GM23338 (cell line): ENCODE measurements around the gene GRM8. TPM values are rescaled to one million over a fixed set of nuclear protein-coding genes. Genes with fewer than 3 reads are reported as not detected.

Experiments used
- ATAC-seq: fragments of 200-7000 bp; cut with Tn5 transposase; 3 replicates; pipeline ENCODE4 v1.9.1; 2020
- DNase-seq: peaks from one replicate; pipeline ENCODE4 v3.0.0-alpha.2; 2015; ENCODE audit warnings: low spot score
- H2AFZ ChIP-seq: fragments of 200-600 bp; sonication (generic); 2 replicates; pipeline ENCODE4 v1.8.0; 2016; ENCODE audit warnings: antibody characterized with exemption, mild to moderate bottlenecking, moderate library complexity
- H3F3A ChIP-seq: fragments of 200-600 bp; sonication (generic); replicated peaks from 2 replicates; pipeline ENCODE4 v1.8.0; 2017; ENCODE audit warnings: antibody characterized with exemption, mixed run types, low read depth
- H3K27ac ChIP-seq: fragments of 200-600 bp; sonication (generic); 2 replicates; pipeline ENCODE4 v1.6.1; 2016; ENCODE audit warnings: low read depth
- H3K27me3 ChIP-seq: fragments of 200-600 bp; sonication (generic); 2 replicates; pipeline ENCODE4 v1.8.0; 2016; ENCODE audit warnings: mild to moderate bottlenecking, mixed run types, moderate library complexity; ENCODE audit not compliant: insufficient read depth
- H3K36me3 ChIP-seq: fragments of 200-600 bp; sonication (generic); 2 replicates; pipeline ENCODE4 v1.8.0; 2016; ENCODE audit warnings: mild to moderate bottlenecking; ENCODE audit not compliant: insufficient read depth
- H3K4me1 ChIP-seq: fragments of 200-600 bp; sonication (generic); 2 replicates; pipeline ENCODE4 v1.8.0; 2016; ENCODE audit warnings: mild to moderate bottlenecking, moderate library complexity; ENCODE audit not compliant: insufficient read depth
- H3K4me2 ChIP-seq: fragments of 200-600 bp; sonication (generic); 2 replicates; pipeline ENCODE4 v1.7.1; 2017; ENCODE audit warnings: mixed run types
- H3K4me3 ChIP-seq: fragments of 200-600 bp; sonication (generic); 2 replicates; pipeline ENCODE4 v1.6.1; 2016; ENCODE audit warnings: mixed run types
- H3K79me2 ChIP-seq: fragments of 200-600 bp; sonication (generic); replicated peaks from 2 replicates; pipeline ENCODE4 v1.8.0; 2017; ENCODE audit warnings: mild to moderate bottlenecking; ENCODE audit not compliant: insufficient read depth
- H3K9me2 ChIP-seq: fragments of 200-600 bp; sonication (generic); 2 replicates; pipeline ENCODE4 v1.8.0; 2017; ENCODE audit not compliant: insufficient read depth
- H4K20me1 ChIP-seq: fragments of 200-600 bp; sonication (generic); replicated peaks from 2 replicates; pipeline ENCODE4 v1.8.0; 2017; ENCODE audit warnings: mild to moderate bottlenecking; ENCODE audit not compliant: insufficient read depth
- H3K27ac Mint-ChIP-seq: 2 replicates; pipeline ENCODE4 v1.8.0; 2020; ENCODE audit warnings: inconsistent platforms, mild to moderate bottlenecking, moderate library complexity, mixed read lengths
- H3K27me3 Mint-ChIP-seq: 3 replicates; pipeline ENCODE4 v1.8.0; 2022; ENCODE audit warnings: low read depth, mild to moderate bottlenecking, moderate library complexity, mixed read lengths, inconsistent platforms; ENCODE audit not compliant: insufficient read depth, poor library complexity
- H3K36me3 Mint-ChIP-seq: 3 replicates; pipeline ENCODE4 v1.8.0; 2021; ENCODE audit warnings: low read depth, mild to moderate bottlenecking, inconsistent platforms, moderate library complexity, mixed read lengths
- H3K4me1 Mint-ChIP-seq: 3 replicates; pipeline ENCODE4 v1.8.0; 2020; ENCODE audit warnings: mild to moderate bottlenecking, inconsistent platforms, mixed read lengths
- H3K4me3 Mint-ChIP-seq: 3 replicates; pipeline ENCODE4 v1.8.0; 2021; ENCODE audit warnings: moderate library complexity, mild to moderate bottlenecking, inconsistent platforms, mixed read lengths
- H3K9me3 Mint-ChIP-seq: 3 replicates; pipeline ENCODE4 v1.8.0; 2020; ENCODE audit warnings: moderate library complexity, mild to moderate bottlenecking, inconsistent platforms, mixed read lengths
- CREB1 ChIP-seq: fragments of 250-450 bp; sonication (Bioruptor Pico); IDR thresholded peaks from 2 replicates; pipeline ENCODE4 v1.5.0; 2020; ENCODE audit warnings: low read depth, mild to moderate bottlenecking, moderate library complexity
- EZH2phosphoT487 ChIP-seq: fragments of 200-600 bp; sonication (generic); IDR thresholded peaks from one replicate; pipeline ENCODE4 v1.8.1; 2018; ENCODE audit warnings: antibody characterized with exemption; ENCODE audit not compliant: unreplicated experiment
- JUNB ChIP-seq: IDR thresholded peaks from one replicate; pipeline ENCODE4 v1.6.1; 2016; ENCODE audit warnings: antibody characterized with exemption; ENCODE audit not compliant: unreplicated experiment
- NANOG ChIP-seq: IDR thresholded peaks from 2 replicates; pipeline ENCODE4 v1.6.1; 2016; ENCODE audit warnings: antibody characterized with exemption, borderline replicate concordance
- POLR2AphosphoS5 ChIP-seq: IDR thresholded peaks from 2 replicates; pipeline ENCODE4 v1.6.1; 2016; ENCODE audit warnings: antibody characterized with exemption, low read depth
- STAT1 ChIP-seq: IDR thresholded peaks from one replicate; pipeline ENCODE4 v1.6.1; 2016; ENCODE audit warnings: antibody characterized with exemption; ENCODE audit not compliant: unreplicated experiment
- ZNF114 ChIP-seq: fragments of 250-450 bp; sonication (Bioruptor Pico); IDR thresholded peaks from 2 replicates; pipeline ENCODE4 v1.5.0; 2020; ENCODE audit warnings: mild to moderate bottlenecking, moderate library complexity
- ZNF331 ChIP-seq: fragments of 250-450 bp; sonication (Bioruptor Pico); IDR thresholded peaks from 2 replicates; pipeline ENCODE4 v1.5.0; 2020; ENCODE audit warnings: low read depth, mild to moderate bottlenecking, moderate library complexity
- polyA plus RNA-seq: library from polyadenylated mRNA; unstranded; fragments of >200 nt; fragmentation: Nextera tagmentation; extraction: Ambion mirVana; gene quantifications from 2 replicates; pipeline ENCODE4 v1.2.1, GENCODE V29; 2016
- total RNA-seq: library from RNA; depleted of rRNA; stranded (reverse); fragments of >200 nt; shearing (Covaris generic); gene quantifications from 2 replicates; pipeline ENCODE4 v1.2.3, GENCODE V29; 2014
- TF ChIP-seq, protein P1 (sequence below): IDR thresholded peaks from one replicate; pipeline ENCODE4 v1.6.1; 2018; ENCODE audit warnings: antibody characterized with exemption; ENCODE audit not compliant: unreplicated experiment
- TF ChIP-seq, protein P2 (sequence below), 2 experiments: fragments of 200-600 bp in 1 of 2; sonication (generic) in 1 of 2; conservative IDR thresholded peaks; 2 replicates each; pipeline versions ENCODE4 v1.5.1 to v1.6.1; 2016 to 2017; ENCODE audit warnings: antibody characterized with exemption in 2 of 2, low read depth in 2 of 2, mild to moderate bottlenecking in 2 of 2, moderate library complexity in 1 of 2
- TF ChIP-seq, protein P3 (sequence below): IDR thresholded peaks from 2 replicates; pipeline ENCODE4 v1.6.1; 2016; ENCODE audit warnings: antibody characterized with exemption

GRM8 gene
- total and polyA plus RNA-seq, 2 experiments from 2014 or later, result 1.9 to 6.6 TPM

DNA sequence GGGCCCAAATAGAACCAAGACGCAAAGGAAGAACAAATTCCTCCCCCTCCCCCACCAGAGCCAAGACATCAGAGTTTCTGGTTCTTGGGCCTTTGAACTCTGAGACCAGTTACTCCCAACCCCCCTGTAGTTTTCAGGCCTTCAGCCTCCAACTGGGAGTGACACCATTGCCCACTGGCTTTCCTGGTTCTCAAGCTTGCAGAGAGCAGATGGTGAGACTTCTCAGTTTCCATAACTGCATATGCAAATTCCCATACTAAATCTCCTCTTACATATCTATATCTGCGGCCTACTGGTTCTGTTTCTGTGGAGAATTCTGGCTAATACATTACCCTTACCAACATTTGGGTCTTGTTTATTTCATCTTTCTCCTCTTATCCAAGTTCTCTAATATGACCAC is 762.9 kb downstream of the GRM8 start:
- ATAC-seq (no peak), DNase-seq (no peak)
- H3K4me1 ChIP-seq, result no peaks in the 10 kb centered on the region
- Mint-ChIP-seq H3K36me3 (no peaks in the 10 kb centered on the region), H3K9me3 (no peaks in the 10 kb centered on the region), H3K4me3 (no peak overlapping the region), H3K27ac (no peak overlapping the region), H3K27me3 (no peaks in the 10 kb centered on the region), H3K4me1 (peaks cover 7% of the 10 kb centered on the region)
- H3K4me2 ChIP-seq, result no peak overlapping the region
- H3K27ac ChIP-seq, result no peak overlapping the region
- H4K20me1 ChIP-seq, result no peaks in the 10 kb centered on the region
- no peaks in the 10 kb centered on the region for H3K79me2 ChIP-seq
- H3K27me3 ChIP-seq, result no peaks in the 10 kb centered on the region
- H3K4me3 ChIP-seq, result no peak overlapping the region
- no peak for TF ChIP-seq CREB1 (CRISPR knock-in tag)
- TF ChIP-seq, protein P1, sequence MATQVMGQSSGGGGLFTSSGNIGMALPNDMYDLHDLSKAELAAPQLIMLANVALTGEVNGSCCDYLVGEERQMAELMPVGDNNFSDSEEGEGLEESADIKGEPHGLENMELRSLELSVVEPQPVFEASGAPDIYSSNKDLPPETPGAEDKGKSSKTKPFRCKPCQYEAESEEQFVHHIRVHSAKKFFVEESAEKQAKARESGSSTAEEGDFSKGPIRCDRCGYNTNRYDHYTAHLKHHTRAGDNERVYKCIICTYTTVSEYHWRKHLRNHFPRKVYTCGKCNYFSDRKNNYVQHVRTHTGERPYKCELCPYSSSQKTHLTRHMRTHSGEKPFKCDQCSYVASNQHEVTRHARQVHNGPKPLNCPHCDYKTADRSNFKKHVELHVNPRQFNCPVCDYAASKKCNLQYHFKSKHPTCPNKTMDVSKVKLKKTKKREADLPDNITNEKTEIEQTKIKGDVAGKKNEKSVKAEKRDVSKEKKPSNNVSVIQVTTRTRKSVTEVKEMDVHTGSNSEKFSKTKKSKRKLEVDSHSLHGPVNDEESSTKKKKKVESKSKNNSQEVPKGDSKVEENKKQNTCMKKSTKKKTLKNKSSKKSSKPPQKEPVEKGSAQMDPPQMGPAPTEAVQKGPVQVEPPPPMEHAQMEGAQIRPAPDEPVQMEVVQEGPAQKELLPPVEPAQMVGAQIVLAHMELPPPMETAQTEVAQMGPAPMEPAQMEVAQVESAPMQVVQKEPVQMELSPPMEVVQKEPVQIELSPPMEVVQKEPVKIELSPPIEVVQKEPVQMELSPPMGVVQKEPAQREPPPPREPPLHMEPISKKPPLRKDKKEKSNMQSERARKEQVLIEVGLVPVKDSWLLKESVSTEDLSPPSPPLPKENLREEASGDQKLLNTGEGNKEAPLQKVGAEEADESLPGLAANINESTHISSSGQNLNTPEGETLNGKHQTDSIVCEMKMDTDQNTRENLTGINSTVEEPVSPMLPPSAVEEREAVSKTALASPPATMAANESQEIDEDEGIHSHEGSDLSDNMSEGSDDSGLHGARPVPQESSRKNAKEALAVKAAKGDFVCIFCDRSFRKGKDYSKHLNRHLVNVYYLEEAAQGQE, result no peak
- TF ChIP-seq STAT1, result no peak
- TF ChIP-seq ZNF331 (CRISPR knock-in tag), result no peak
- TF ChIP-seq, protein P2, sequence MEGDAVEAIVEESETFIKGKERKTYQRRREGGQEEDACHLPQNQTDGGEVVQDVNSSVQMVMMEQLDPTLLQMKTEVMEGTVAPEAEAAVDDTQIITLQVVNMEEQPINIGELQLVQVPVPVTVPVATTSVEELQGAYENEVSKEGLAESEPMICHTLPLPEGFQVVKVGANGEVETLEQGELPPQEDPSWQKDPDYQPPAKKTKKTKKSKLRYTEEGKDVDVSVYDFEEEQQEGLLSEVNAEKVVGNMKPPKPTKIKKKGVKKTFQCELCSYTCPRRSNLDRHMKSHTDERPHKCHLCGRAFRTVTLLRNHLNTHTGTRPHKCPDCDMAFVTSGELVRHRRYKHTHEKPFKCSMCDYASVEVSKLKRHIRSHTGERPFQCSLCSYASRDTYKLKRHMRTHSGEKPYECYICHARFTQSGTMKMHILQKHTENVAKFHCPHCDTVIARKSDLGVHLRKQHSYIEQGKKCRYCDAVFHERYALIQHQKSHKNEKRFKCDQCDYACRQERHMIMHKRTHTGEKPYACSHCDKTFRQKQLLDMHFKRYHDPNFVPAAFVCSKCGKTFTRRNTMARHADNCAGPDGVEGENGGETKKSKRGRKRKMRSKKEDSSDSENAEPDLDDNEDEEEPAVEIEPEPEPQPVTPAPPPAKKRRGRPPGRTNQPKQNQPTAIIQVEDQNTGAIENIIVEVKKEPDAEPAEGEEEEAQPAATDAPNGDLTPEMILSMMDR (conservative IDR thresholded peaks at IDR 0.05; ENCODE audit: low read depth in 2 of 2), result no peak
- TF ChIP-seq ZNF114 (CRISPR knock-in tag), result no peak
- TF ChIP-seq, protein P3, sequence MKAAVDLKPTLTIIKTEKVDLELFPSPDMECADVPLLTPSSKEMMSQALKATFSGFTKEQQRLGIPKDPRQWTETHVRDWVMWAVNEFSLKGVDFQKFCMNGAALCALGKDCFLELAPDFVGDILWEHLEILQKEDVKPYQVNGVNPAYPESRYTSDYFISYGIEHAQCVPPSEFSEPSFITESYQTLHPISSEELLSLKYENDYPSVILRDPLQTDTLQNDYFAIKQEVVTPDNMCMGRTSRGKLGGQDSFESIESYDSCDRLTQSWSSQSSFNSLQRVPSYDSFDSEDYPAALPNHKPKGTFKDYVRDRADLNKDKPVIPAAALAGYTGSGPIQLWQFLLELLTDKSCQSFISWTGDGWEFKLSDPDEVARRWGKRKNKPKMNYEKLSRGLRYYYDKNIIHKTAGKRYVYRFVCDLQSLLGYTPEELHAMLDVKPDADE, result no peak
- no peak overlapping the region for H2AFZ ChIP-seq
- H3F3A ChIP-seq, result no peaks in the 10 kb centered on the region
- H3K36me3 ChIP-seq, result no peaks in the 10 kb centered on the region
- H3K9me2 ChIP-seq, result 0 out of 2 replicates have a peak, but pooled peaks cover 3% of the 10 kb centered on the region

DNA sequence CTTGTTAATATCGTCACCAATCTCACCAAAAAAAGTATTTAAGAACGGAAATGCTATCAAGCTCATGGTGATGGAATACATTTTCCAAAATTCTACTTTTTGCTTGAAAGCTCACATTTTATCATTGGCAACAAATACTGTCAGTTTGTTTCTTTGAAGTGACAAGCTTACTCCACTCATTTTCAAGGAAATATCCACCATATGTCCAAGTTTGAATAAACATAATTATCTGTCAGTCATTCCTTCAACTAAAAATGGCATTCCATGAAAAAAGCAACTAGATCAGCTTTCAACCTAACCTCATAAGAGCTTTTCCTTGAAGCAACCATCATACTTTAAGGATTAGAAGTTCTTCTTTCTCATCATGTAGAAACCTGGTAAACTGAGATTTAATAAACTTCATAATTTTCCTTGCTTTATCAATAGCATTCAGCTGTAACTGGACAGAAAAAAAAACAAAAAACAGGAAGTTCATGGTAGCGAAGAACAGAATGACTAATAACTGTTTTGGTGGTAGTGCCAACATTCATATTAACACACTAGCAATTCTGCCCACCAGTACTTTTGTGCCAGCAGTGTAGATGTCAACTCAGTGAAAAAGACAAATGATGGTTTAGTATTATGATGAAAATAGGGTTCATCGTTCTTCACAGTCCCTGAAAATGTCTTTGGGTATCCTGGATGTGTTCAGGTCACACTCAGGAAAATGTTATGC is 764.9 kb downstream of the GRM8 start:
- Histone ChIP-seq H3K4me3 (no peak overlapping the region), H3K4me1 (no peaks in the 10 kb centered on the region), H4K20me1 (no peaks in the 10 kb centered on the region), H3K27ac (no peak overlapping the region), H3K79me2 (no peaks in the 10 kb centered on the region), H3K9me2 (0 out of 2 replicates have a peak, but pooled peaks cover 3% of the 10 kb centered on the region), H3K4me2 (no peak overlapping the region), H3F3A (no peaks in the 10 kb centered on the region), H3K27me3 (no peaks in the 10 kb centered on the region), H3K36me3 (no peaks in the 10 kb centered on the region), H2AFZ (no peak overlapping the region)
- no peak for DNase-seq
- H3K36me3 Mint-ChIP-seq, result no peaks in the 10 kb centered on the region
- ATAC-seq, result no peak
- H3K9me3 Mint-ChIP-seq, result no peaks in the 10 kb centered on the region
- no peak overlapping the region for H3K4me3 Mint-ChIP-seq
- no peaks in the 10 kb centered on the region for H3K27me3 Mint-ChIP-seq
- no peak overlapping the region for H3K27ac Mint-ChIP-seq
- peaks cover 7% of the 10 kb centered on the region; the same call in 2 of the 3 replicates for H3K4me1 Mint-ChIP-seq
- TF ChIP-seq EZH2phosphoT487 (no peak), POLR2AphosphoS5 (no peak), JUNB (no peak), ZNF114 (CRISPR knock-in tag) (no peak), NANOG (no peak)
- TF ChIP-seq, protein P3, result no peak
